ENCODE results near the gene ASTN2. TPM values are rescaled to one million over a fixed set of nuclear protein-coding genes. Genes with fewer than 3 reads are reported as not detected.
A peak's percentile ranks its signal among the peaks of the same experiment; 100 is the strongest.

Gene ASTN2
- total RNA-seq, 1 experiment from 2014 or later = 4.8 TPM

- no peak overlapping the region for H2AFZ ChIP-seq (ENCODE audit: low read depth, low read length, poor library complexity, severe bottlenecking)
- intact Hi-C loops (cut with micrococcal nuclease) = loop anchor here (5.0 kb wide), 1 partner anchor 45 kb away; no protein-coding TSS in a partner anchor
- peak; percentile 23 for DNase-seq (ENCODE audit: low read depth, low spot score)
These were observed 913.0 kb downstream of the ASTN2 start for GRCh38 chr9:116501871-116502270.

GRCh38 chr9:116499986-116500871 lies 914.6 kb downstream of the ASTN2 start:
- H4K20me1 ChIP-seq (ENCODE audit: insufficient read depth) = no peaks in the 10 kb centered on the region
- no peak overlapping the region for H3K27ac ChIP-seq (ENCODE audit: low read depth, low read length)
- no TSS peak for BruUV-seq (replicated peaks)
- H3K79me2 ChIP-seq (ENCODE audit: insufficient read depth, low read length) = no peaks in the 10 kb centered on the region
- H3K36me3 ChIP-seq (ENCODE audit: control insufficient read depth in 1 of 2, insufficient read depth in 2 of 2, low read length in 2 of 2) = no peaks in the 10 kb centered on the region
- ChIA-PET CTCF (no interaction called here), POLR2A (no interaction called here), RAD21 (ENCODE audit: low non-redundant PET in 1 of 2, low total read pairs in 2 of 2, uncharacterized antibody in 2 of 2, unreplicated experiment in 2 of 2) (no interaction called here)
- peaks cover 4 to 33% of the 10 kb centered on the region in 2 experiments; a peak in 3 of 4 replicates for H3K4me1 ChIP-seq (ENCODE audit: control insufficient read depth in 1 of 2, insufficient read depth in 2 of 2, low read length in 2 of 2)
- H3K4me3 ChIP-seq (replicated peaks in 1 of 2; ENCODE audit: low read depth in 1 of 2, low read length in 2 of 2) = peak overlapping the region in 1 of 2 experiments; percentile 16; a peak in 1 of 4 replicates
- no peak overlapping the region for H3K9ac ChIP-seq (ENCODE audit: low read length)
- TF ChIP-seq SRF (IDR thresholded peaks at IDR 0.05; ENCODE audit: low read depth) = peak; percentile 59
- no peak for TF ChIP-seq EZH2phosphoT487 (IDR thresholded peaks at IDR 0.05; ENCODE audit: borderline replicate concordance)
- peak; percentile 45; the same call in 1 of the 2 replicates for TF ChIP-seq FOSL1 (IDR thresholded peaks at IDR 0.05; ENCODE audit: low read depth)
- no peak for TF ChIP-seq SP1 (IDR thresholded peaks at IDR 0.05; ENCODE audit: low read depth)
- peak; percentile 38; the same call in 1 of the 2 replicates for TF ChIP-seq CEBPB (IDR thresholded peaks at IDR 0.05; ENCODE audit: low read depth)
- TF ChIP-seq ZNF274 (IDR thresholded peaks at IDR 0.05; ENCODE audit: low read depth, low read length) = no peak
- TF ChIP-seq JUND (IDR thresholded peaks at IDR 0.05) = peak; percentile 47; the same call in 1 of the 2 replicates
- TF ChIP-seq YY1 (IDR thresholded peaks at IDR 0.05; ENCODE audit: extremely low read depth, insufficient replicate concordance, low read depth, low read length) = no peak
- TF ChIP-seq, protein P1, sequence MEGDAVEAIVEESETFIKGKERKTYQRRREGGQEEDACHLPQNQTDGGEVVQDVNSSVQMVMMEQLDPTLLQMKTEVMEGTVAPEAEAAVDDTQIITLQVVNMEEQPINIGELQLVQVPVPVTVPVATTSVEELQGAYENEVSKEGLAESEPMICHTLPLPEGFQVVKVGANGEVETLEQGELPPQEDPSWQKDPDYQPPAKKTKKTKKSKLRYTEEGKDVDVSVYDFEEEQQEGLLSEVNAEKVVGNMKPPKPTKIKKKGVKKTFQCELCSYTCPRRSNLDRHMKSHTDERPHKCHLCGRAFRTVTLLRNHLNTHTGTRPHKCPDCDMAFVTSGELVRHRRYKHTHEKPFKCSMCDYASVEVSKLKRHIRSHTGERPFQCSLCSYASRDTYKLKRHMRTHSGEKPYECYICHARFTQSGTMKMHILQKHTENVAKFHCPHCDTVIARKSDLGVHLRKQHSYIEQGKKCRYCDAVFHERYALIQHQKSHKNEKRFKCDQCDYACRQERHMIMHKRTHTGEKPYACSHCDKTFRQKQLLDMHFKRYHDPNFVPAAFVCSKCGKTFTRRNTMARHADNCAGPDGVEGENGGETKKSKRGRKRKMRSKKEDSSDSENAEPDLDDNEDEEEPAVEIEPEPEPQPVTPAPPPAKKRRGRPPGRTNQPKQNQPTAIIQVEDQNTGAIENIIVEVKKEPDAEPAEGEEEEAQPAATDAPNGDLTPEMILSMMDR (IDR thresholded peaks at IDR 0.05 in 2 of 3, conservative IDR thresholded peaks at IDR 0.05 in 1 of 3; ENCODE audit: borderline replicate concordance in 1 of 3, insufficient read depth in 1 of 3, low read depth in 2 of 3, low read length in 2 of 3) = no peak
- DNase-seq (ENCODE audit: low read depth, low spot score) (peak; percentile 49), ATAC-seq (peak; percentile 86)
- no peaks in the 10 kb centered on the region for H3K9me2 ChIP-seq (ENCODE audit: insufficient read depth)
- no peaks in the 10 kb centered on the region for H3K9me3 ChIP-seq (ENCODE audit: control insufficient read depth in 1 of 2, insufficient read depth in 1 of 2, low read depth in 1 of 2, low read length in 2 of 2)
- H2AFZ ChIP-seq (ENCODE audit: low read depth, low read length, poor library complexity, severe bottlenecking) = no peak overlapping the region
- peak overlapping the region; percentile 56 for H3K4me2 ChIP-seq (ENCODE audit: low read length)
- H3K27me3 ChIP-seq (ENCODE audit: insufficient read depth, low read length) = no peaks in the 10 kb centered on the region
- intact Hi-C loops (cut with micrococcal nuclease) = loop anchor here (5.0 kb wide), 2 partner anchors 47 to 618 kb away; no protein-coding TSS in a partner anchor

More at GRCh38 chr9:116501871-116502270, 913.0 kb downstream of the ASTN2 start:
- no peaks in the 10 kb centered on the region for H4K20me1 ChIP-seq (ENCODE audit: insufficient read depth)
- peak overlapping the region; percentile 51 for H3K4me2 ChIP-seq (ENCODE audit: low read length)
- no peak for TF ChIP-seq SRF (IDR thresholded peaks at IDR 0.05; ENCODE audit: low read depth)
- TF ChIP-seq FOSL1 (IDR thresholded peaks at IDR 0.05; ENCODE audit: low read depth) = peak; percentile 50
- peak; percentile 42; the same call in 1 of the 2 replicates for TF ChIP-seq SP1 (IDR thresholded peaks at IDR 0.05; ENCODE audit: low read depth)
- no peak for TF ChIP-seq POLR2AphosphoS5 (IDR thresholded peaks at IDR 0.05; ENCODE audit: low read depth, low read length)
- peak; percentile 44; the same call in 1 of the 2 replicates for TF ChIP-seq JUND (IDR thresholded peaks at IDR 0.05)
- ChIA-PET RAD21 (ENCODE audit: low non-redundant PET in 1 of 2, low total read pairs in 2 of 2, uncharacterized antibody in 2 of 2, unreplicated experiment in 2 of 2) (no interaction called here), POLR2A (no interaction called here), CTCF (no interaction called here)
- ATAC-seq = no peak
- no peak overlapping the region for H3K4me3 ChIP-seq (replicated peaks in 1 of 2; ENCODE audit: low read depth in 1 of 2, low read length in 2 of 2)
- H3K9ac ChIP-seq (ENCODE audit: low read length) = no peak overlapping the region
- no peak overlapping the region for H3K27ac ChIP-seq (ENCODE audit: low read depth, low read length)
- H3K9me3 ChIP-seq (ENCODE audit: control insufficient read depth in 1 of 2, insufficient read depth in 1 of 2, low read depth in 1 of 2, low read length in 2 of 2) = no peaks in the 10 kb centered on the region
- no peaks in the 10 kb centered on the region for H3K79me2 ChIP-seq (ENCODE audit: insufficient read depth, low read length)
- H3K36me3 ChIP-seq (ENCODE audit: control insufficient read depth in 1 of 2, insufficient read depth in 2 of 2, low read length in 2 of 2) = no peaks in the 10 kb centered on the region
- peaks cover 4 to 39% of the 10 kb centered on the region in 2 experiments; a peak in 3 of 4 replicates for H3K4me1 ChIP-seq (ENCODE audit: control insufficient read depth in 1 of 2, insufficient read depth in 2 of 2, low read length in 2 of 2)
- H3K27me3 ChIP-seq (ENCODE audit: insufficient read depth, low read length) = no peaks in the 10 kb centered on the region
- H3K9me2 ChIP-seq (ENCODE audit: insufficient read depth) = no peaks in the 10 kb centered on the region
- no TSS peak for BruUV-seq (replicated peaks)
